GM21528 (cell line): Measurements from ENCODE around the gene ACTL6A.
"Not testable (repeated sequence)": the region's sequence is repeated elsewhere in the genome, so short reads cannot be mapped to it uniquely, and the experiment has no call there.

Experiments
- ATAC-seq: cut with Tn5 transposase; IDR thresholded peaks from one replicate; pipeline ENCODE4 v1.9.1; 2021; ENCODE audit warnings: mild to moderate bottlenecking, moderate library complexity; ENCODE audit not compliant: unreplicated experiment, low FRiP score

Gene ACTL6A

GRCh38 chr3:179562591-179563270 is at the start of gene ACTL6A:
Gene ACTL6A, plus strand, starts transcription at chr3:179562926. Its CDS starts 167 bp downstream, at chr3:179563093.
- peak; percentile 96 for ATAC-seq

GRCh38 chr3:179513862-179514261 is 48.9 kb upstream of the ACTL6A start:
- ATAC-seq = no peak

- ATAC-seq = not testable (repeated sequence)
These were observed 46.1 kb upstream of the ACTL6A start for GRCh38 chr3:179516461-179517251.

GRCh38 chr3:179526482-179526881 is 36.2 kb upstream of the ACTL6A start:
- ATAC-seq = no peak

GRCh38 chr3:179526989-179527391 is 35.7 kb upstream of the ACTL6A start:
- no peak for ATAC-seq

GRCh38 chr3:179528772-179529171 is 34.0 kb upstream of the ACTL6A start:
- ATAC-seq = no peak

GRCh38 chr3:179531576-179531975 is 31.1 kb upstream of the ACTL6A start:
- ATAC-seq = no peak

- no peak for ATAC-seq
These were observed 29.5 kb upstream of the ACTL6A start for GRCh38 chr3:179533274-179533673.

- no peak for ATAC-seq
These were observed 26.5 kb upstream of the ACTL6A start for GRCh38 chr3:179536256-179536655.

GRCh38 chr3:179541094-179541493 is 21.6 kb upstream of the ACTL6A start:
- ATAC-seq = no peak

- no peak for ATAC-seq
These were observed 21.1 kb upstream of the ACTL6A start for GRCh38 chr3:179541596-179541995.

- no peak for ATAC-seq
These were observed 20.4 kb upstream of the ACTL6A start for GRCh38 chr3:179542375-179542774.

GRCh38 chr3:179544981-179545645 is 17.6 kb upstream of the ACTL6A start:
- no peak for ATAC-seq

- no peak for ATAC-seq
These were observed 15.9 kb upstream of the ACTL6A start for GRCh38 chr3:179546814-179547241.

GRCh38 chr3:179551349-179552105 is 11.2 kb upstream of the ACTL6A start:
- no peak for ATAC-seq

- ATAC-seq = no peak
These were observed 3.9 kb upstream of the ACTL6A start for GRCh38 chr3:179558742-179559364.

GRCh38 chr3:179560791-179561190 is 1.9 kb upstream of the ACTL6A start:
- ATAC-seq = no peak

- peak; percentile 51 for ATAC-seq
These were observed 601 bp downstream of the ACTL6A start for GRCh38 chr3:179563271-179563783.

GRCh38 chr3:179565496-179565895 is 2.8 kb downstream of the ACTL6A start:
- no peak for ATAC-seq

GRCh38 chr3:179580992-179581391 is 18.3 kb downstream of the ACTL6A start:
- ATAC-seq = no peak
